Activated naive CD8-positive, alpha-beta T cell treated with anti-CD3 and anti-CD28 coated beads, Interleukin-2, amount 10 ng/mL, durations not matched to agents 7 days and 5 days (primary cell): Measurements from ENCODE around the gene ADGRE3. TPM values are rescaled to one million over a fixed set of nuclear protein-coding genes. Genes with fewer than 3 reads are reported as not detected.
A peak's percentile ranks its signal among the peaks of the same experiment; 100 is the strongest.
"Not testable (repeated sequence)": the region's sequence is repeated elsewhere in the genome, so short reads cannot be mapped to it uniquely, and the experiment has no call there.

Source experiments
- ATAC-seq: fragments of 150-1000 bp; cut with Tn5 transposase; one replicate; pipeline ENCODE4 v1.10.0; 2021; ENCODE audit warnings: low read depth, moderate library complexity
- POLR2A ChIA-PET: fragments of 350-600 bp; sonication (Branson Sonifier 250); formaldehyde crosslinking; loops from one replicate; lab custom pipeline; 2021; ENCODE audit warnings: antibody characterized with exemption; lab: Charles Lee
- DNase-seq: peaks from one replicate; pipeline ENCODE4 v3.0.0; 2021
- H3K27ac Mint-ChIP-seq: one replicate; pipeline ENCODE4 v1.8.0; 2022; ENCODE audit warnings: mild to moderate bottlenecking, mixed read lengths
- H3K27me3 Mint-ChIP-seq: one replicate; pipeline ENCODE4 v1.8.0; 2022; ENCODE audit warnings: mild to moderate bottlenecking, moderate library complexity, mixed read lengths
- H3K36me3 Mint-ChIP-seq: one replicate; pipeline ENCODE4 v1.8.0; 2021; ENCODE audit warnings: mild to moderate bottlenecking, mixed read lengths
- H3K4me1 Mint-ChIP-seq: one replicate; pipeline ENCODE4 v1.8.0; 2021; ENCODE audit warnings: mixed read lengths
- H3K4me3 Mint-ChIP-seq: one replicate; pipeline ENCODE4 v1.8.0; 2022; ENCODE audit warnings: mild to moderate bottlenecking, moderate library complexity, mixed read lengths
- H3K9me3 Mint-ChIP-seq: one replicate; pipeline ENCODE4 v1.8.0; 2021; ENCODE audit warnings: mixed read lengths
- total RNA-seq, 2 experiments: library from RNA; stranded (reverse); gene quantifications; one replicate each; pipeline ENCODE4 v1.2.3, GENCODE V29; 2021

The ADGRE3 gene
- total RNA-seq, 2 experiments from 2014 or later: not detected

DNA sequence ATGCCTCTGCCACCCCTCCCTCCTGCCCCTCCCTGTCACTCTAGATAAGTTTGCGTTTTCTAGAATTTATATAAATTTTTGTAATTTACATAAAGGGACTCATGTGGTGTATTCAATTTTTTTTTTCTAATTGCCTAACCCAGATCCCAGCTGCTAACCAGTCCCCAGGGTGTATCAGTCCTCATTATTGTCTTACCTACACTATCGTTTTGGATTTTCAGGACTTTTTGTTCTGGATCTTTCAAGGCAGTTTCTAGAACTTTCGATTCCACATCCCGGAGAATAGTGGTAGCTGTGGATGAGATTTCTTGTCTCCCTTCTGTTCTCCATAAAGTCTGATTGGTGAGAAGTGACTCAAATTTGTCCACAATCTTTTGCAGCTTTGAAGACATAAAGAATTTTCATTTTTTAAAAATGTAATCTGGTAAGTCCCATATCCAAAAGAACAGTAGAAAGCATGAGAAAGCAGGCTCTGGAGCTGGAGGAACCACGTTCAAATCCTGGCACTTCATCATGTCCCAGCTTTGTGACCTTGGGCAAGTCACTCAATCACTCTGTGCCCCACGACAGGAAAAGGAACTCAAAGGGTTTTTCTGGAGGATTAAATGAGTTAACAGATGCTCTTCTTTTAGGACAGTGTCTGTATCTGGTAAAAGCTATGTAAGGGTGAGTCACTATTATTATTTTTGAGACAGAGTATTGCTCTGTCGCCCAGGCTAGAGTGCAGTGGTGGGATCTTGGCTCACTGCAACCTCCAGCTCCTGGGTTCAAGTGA, 19.7 kb downstream of the ADGRE3 start:
- H3K36me3 Mint-ChIP-seq: no peaks in the 10 kb centered on the region
- no peak overlapping the region for H3K4me3 Mint-ChIP-seq

DNA sequence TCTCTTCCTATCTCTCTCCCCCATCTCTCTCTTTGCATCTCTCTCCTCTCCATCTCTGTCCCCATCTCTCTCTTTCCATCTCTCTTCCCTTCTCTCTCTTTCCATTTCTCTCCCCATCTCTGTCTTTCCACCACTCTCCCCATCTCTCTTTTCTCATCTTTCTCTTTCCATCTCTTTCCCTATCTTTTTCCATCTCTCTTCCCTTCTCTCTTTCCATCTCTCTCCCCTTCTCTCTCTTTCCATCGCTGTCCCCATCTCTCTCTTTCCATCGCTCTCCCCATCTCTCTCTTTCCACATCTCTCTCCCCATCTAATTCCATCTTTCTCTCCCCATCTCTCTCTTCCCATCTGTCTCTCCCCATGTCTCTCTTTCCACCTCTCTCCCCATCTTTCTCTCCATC, 24.5 kb downstream of the ADGRE3 start:
- ATAC-seq: no peak
- POLR2A ChIA-PET: no interaction called here
- peak overlapping the region; percentile 25 for H3K27ac Mint-ChIP-seq

More for the DNA sequence above, 19.7 kb downstream of the ADGRE3 start:
- ATAC-seq (no peak), DNase-seq (no peak)
- Mint-ChIP-seq H3K9me3 (peaks cover 2% of the 10 kb centered on the region), H3K4me1 (no peaks in the 10 kb centered on the region), H3K27me3 (peaks cover 6% of the 10 kb centered on the region), H3K27ac (no peak overlapping the region)
- POLR2A ChIA-PET: no interaction called here

DNA sequence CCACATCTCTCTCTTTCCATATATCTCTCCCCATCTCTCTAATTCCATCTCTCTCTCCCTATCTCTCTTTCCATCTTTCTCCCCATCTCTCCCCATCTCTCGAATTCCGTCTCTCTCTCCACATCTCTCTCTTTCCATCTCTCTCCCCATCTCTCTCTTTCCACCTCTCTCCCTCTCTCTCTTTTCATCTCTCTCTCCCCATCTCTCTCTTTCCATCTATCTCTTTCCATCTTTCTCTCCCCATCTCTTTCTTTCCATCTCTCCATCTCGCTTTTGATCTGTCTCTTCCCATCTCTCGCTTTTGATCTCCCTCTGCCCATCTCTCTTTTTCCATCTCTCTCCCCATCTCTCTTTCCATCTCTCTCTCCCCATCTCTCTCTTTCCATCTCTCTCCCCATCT, 25.6 kb downstream of the ADGRE3 start:
- DNase-seq (no peak), ATAC-seq (no peak)
- H3K27me3 Mint-ChIP-seq: peaks cover 6% of the 10 kb centered on the region
- POLR2A ChIA-PET: no interaction called here
- no peak overlapping the region for H3K4me3 Mint-ChIP-seq
- peaks cover 3% of the 10 kb centered on the region for H3K9me3 Mint-ChIP-seq
- no peaks in the 10 kb centered on the region for H3K36me3 Mint-ChIP-seq
- no peaks in the 10 kb centered on the region for H3K4me1 Mint-ChIP-seq
- H3K27ac Mint-ChIP-seq: no peak overlapping the region

More for the DNA sequence above, 24.5 kb downstream of the ADGRE3 start:
- Mint-ChIP-seq H3K4me3 (no peak overlapping the region), H3K36me3 (no peaks in the 10 kb centered on the region), H3K9me3 (peaks cover 3% of the 10 kb centered on the region), H3K27me3 (peaks cover 6% of the 10 kb centered on the region), H3K4me1 (no peaks in the 10 kb centered on the region)
- no peak for DNase-seq

DNA sequence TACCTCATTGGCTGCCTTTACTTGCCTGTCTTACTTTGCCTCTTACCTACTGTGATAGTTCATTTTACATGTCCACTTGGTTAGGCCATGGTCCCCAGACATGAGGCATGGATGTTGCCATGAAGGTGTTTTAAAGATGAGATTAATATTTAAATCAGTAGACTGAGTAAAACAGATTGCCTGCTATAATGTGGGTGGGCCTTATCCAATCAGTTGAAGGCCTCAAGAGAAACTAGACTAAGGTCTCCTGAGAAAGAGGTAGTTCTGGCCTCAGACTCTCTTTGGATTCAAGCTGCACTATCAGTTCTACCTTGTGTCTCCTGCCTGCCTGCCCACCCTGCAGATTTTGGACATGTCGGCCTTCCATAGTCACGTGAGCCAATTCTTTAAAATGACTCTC, 26.1 kb downstream of the ADGRE3 start:
- DNase-seq (no peak), ATAC-seq (no peak)
- H3K27ac Mint-ChIP-seq: no peak overlapping the region
- H3K27me3 Mint-ChIP-seq: peaks cover 6% of the 10 kb centered on the region
- H3K36me3 Mint-ChIP-seq: no peaks in the 10 kb centered on the region
- POLR2A ChIA-PET: no interaction called here
- H3K4me1 Mint-ChIP-seq: no peaks in the 10 kb centered on the region
- H3K4me3 Mint-ChIP-seq: no peak overlapping the region
- H3K9me3 Mint-ChIP-seq: peaks cover 3% of the 10 kb centered on the region

DNA sequence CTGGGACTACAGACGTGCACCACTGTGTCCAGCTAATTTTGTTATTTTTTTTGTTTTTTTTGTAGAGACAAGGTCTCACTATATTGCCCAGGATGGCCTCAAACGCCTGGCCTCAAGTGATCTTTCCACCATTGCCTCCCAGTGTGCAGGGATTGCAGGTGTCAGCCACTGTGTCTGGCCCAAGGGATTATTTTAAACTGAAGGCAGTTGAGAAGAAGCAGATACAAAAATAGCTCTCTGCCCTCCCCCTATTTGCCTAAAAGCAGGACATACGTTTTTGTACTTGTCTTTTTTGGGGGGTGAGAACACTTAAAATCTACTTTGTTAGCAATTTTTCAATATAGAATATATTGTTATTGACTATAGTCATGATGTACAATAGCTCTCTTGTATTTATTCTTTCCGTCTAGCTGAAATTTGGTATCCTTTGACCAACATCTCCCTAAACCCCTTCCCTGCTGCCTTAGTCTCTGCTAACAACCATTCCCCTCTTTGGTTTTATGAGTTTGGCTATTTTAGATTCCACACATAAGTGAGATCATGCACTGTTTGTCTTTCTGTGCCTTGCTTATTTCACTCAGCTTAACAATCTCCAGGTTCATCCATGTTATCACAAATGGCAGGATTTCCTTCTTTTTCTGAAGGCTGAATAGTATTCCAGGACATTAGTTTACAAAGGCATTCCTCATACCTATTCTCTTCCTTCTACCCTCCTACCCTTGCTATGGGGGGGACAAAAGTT, 34.9 kb downstream of the ADGRE3 start:
- Mint-ChIP-seq H3K4me3 (no peak overlapping the region), H3K36me3 (no peaks in the 10 kb centered on the region), H3K27ac (no peak overlapping the region), H3K4me1 (no peaks in the 10 kb centered on the region), H3K9me3 (peaks cover 11% of the 10 kb centered on the region), H3K27me3 (no peaks in the 10 kb centered on the region)
- POLR2A ChIA-PET: no interaction called here
- no peak for ATAC-seq
- DNase-seq: no peak

DNA sequence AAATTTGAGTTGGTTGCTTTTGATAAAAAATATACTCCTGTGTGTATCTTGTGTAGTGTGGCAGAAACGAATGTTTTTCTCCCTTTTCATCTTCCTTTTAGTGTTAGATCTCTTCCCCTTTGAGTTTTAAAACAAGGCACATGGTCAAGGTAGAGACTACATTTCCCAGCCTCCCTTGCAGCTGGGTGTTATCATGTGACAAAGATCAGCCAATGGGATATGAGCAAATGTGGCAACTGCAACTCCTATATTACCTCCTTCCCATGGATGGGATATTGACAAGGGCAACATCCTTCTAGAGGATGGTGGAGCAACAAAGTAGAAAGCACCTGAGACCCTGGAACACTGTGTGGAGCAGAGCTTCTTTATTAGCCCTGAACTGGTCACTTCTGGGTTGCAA, 42.4 kb downstream of the ADGRE3 start:
- no peak for ATAC-seq
- H3K9me3 Mint-ChIP-seq: peaks cover 12% of the 10 kb centered on the region
- DNase-seq: no peak
- H3K4me3 Mint-ChIP-seq: no peak overlapping the region
- POLR2A ChIA-PET: no interaction called here
- H3K27ac Mint-ChIP-seq: no peak overlapping the region
- H3K27me3 Mint-ChIP-seq: no peaks in the 10 kb centered on the region
- no peaks in the 10 kb centered on the region for H3K4me1 Mint-ChIP-seq
- H3K36me3 Mint-ChIP-seq: no peaks in the 10 kb centered on the region

DNA sequence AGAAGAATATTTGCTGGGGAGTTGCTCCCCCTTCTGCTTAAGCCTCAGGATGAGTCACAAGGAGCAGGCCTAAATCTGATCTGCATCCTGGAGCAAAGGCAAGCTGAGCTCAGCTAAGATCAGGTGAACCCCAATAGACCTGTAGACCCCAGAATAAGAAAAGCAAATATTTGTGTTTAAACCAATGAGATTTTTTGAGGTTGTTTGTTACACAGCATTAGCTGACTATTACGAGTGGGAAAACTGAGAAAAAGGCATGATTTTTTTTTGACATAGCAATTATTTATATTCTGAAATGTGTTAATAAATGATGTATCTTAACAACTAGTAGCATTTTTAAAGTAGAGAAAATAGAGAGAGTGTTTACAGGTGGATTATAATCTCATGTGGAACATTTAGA, 45.1 kb downstream of the ADGRE3 start:
- Mint-ChIP-seq H3K4me3 (no peak overlapping the region), H3K36me3 (no peaks in the 10 kb centered on the region), H3K9me3 (peaks cover 12% of the 10 kb centered on the region), H3K4me1 (no peaks in the 10 kb centered on the region), H3K27me3 (peaks cover 4% of the 10 kb centered on the region), H3K27ac (no peak overlapping the region)
- ATAC-seq (no peak), DNase-seq (no peak)
- POLR2A ChIA-PET: no interaction called here

DNA sequence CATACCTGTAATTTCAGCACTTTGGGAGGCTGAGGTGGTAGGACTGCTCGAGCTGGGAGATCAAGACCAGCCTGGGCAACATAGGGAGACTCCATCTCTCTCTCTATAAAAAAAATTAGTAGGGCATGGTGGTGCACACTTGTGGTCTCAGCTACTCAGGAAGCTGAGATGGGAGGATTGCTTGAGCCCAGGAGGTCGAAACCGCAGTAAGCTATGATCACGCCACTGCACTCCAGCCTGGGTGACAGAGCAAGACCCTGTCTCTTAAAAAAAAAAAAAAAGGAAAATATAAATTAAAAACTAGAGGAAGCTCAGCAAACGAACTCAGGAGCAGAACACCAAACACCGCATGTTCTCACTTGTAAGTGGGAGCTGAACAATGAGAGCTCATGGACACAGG, 50.2 kb downstream of the ADGRE3 start:
- H3K4me1 Mint-ChIP-seq, DNase-seq, H3K27me3 Mint-ChIP-seq, H3K36me3 Mint-ChIP-seq, H3K4me3 Mint-ChIP-seq, H3K27ac Mint-ChIP-seq, POLR2A ChIA-PET, ATAC-seq: not testable (repeated sequence)
- H3K9me3 Mint-ChIP-seq: peaks cover 11% of the 10 kb centered on the region

DNA sequence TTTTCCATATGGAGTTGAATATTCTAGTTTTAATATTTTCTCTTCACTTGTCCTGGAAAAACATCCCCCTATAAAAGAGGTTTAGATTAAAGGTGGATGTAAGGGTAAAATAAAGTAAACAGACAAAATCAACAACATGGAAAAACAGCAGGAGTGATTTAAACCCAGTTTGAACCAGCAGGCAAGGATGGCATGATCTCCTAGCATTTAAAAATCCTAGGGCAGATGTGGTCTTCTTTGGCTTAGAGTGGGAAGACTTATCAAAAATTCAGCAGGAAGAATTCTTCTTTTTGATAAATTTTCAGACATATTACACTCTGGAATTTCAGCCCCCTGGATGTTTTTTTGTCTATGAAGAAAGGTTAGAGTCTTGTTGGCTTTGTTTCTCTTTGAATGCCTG, 55.2 kb downstream of the ADGRE3 start:
- Mint-ChIP-seq H3K27ac (no peak overlapping the region), H3K27me3 (no peaks in the 10 kb centered on the region), H3K36me3 (no peaks in the 10 kb centered on the region), H3K9me3 (peaks cover 9% of the 10 kb centered on the region), H3K4me3 (no peak overlapping the region), H3K4me1 (no peaks in the 10 kb centered on the region)
- no peak for DNase-seq
- POLR2A ChIA-PET: no interaction called here
- ATAC-seq: no peak

DNA sequence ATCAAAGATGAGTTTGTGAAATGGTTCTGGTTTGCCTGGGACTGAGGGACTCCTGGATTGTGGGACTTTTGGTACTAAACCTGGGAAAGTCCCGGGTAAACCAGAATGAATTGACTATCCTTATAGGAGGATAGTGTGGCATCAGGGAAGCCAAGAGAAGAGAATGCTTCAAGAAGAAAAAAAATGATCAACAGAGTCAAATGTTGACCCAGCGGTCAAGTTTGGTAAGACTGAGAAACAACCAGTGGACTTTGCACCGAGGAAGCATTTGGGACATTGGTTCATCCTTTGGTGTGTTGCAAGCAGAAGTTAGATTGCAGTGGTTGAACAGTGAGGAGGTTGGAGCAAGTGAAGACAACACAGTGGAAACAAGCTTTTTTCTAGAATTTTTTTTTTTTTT, 58.2 kb downstream of the ADGRE3 start:
- DNase-seq (no peak), ATAC-seq (no peak)
- Mint-ChIP-seq H3K27me3 (no peaks in the 10 kb centered on the region), H3K4me1 (no peaks in the 10 kb centered on the region), H3K27ac (no peak overlapping the region), H3K9me3 (peaks cover 6% of the 10 kb centered on the region), H3K36me3 (no peaks in the 10 kb centered on the region), H3K4me3 (no peak overlapping the region)
- POLR2A ChIA-PET: no interaction called here

DNA sequence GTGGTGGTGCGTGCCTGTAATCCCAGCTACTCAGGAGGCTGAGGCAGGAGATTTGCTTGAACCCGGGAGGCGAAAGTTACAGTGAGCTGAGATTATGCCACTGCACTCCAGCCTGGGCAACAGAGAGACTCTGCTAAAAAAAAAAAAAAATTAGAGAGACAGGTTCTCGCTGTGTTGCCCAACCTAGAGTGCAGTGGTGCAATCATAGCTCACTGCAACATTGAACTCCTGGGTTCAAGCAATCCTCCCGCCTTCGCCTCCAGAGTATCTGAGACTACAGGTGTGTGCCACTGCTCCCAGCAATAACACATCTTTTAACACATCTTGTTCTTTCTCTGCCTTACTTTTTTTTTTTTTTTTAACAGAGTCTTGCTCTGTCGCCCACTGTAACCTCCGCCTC, 59.0 kb downstream of the ADGRE3 start:
- no peak overlapping the region for H3K4me3 Mint-ChIP-seq
- no peaks in the 10 kb centered on the region for H3K4me1 Mint-ChIP-seq
- H3K27ac Mint-ChIP-seq: no peak overlapping the region
- no peaks in the 10 kb centered on the region for H3K27me3 Mint-ChIP-seq
- POLR2A ChIA-PET: no interaction called here
- ATAC-seq: no peak
- H3K36me3 Mint-ChIP-seq: no peaks in the 10 kb centered on the region
- DNase-seq: no peak
- H3K9me3 Mint-ChIP-seq: peaks cover 6% of the 10 kb centered on the region

DNA sequence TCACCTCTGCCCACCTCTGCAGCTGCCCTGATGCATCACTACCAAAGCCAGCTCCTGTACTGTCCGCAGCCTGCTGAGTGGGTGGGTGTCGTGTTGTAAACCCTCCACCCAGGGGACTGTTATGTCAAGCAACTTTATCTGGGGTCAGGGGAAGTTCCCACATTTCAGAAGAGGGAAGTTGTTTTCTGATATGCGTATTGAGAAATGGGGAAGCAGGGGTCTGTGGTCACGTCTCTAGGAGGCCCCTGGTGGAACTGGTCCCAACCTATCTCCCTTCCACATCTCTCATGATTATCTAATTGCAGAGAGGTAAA, 60.6 kb downstream of the ADGRE3 start:
- Mint-ChIP-seq H3K27ac (no peak overlapping the region), H3K9me3 (no peaks in the 10 kb centered on the region), H3K27me3 (no peaks in the 10 kb centered on the region), H3K4me3 (no peak overlapping the region), H3K4me1 (no peaks in the 10 kb centered on the region), H3K36me3 (no peaks in the 10 kb centered on the region)
- DNase-seq: no peak
- POLR2A ChIA-PET: no interaction called here
- ATAC-seq: no peak

DNA sequence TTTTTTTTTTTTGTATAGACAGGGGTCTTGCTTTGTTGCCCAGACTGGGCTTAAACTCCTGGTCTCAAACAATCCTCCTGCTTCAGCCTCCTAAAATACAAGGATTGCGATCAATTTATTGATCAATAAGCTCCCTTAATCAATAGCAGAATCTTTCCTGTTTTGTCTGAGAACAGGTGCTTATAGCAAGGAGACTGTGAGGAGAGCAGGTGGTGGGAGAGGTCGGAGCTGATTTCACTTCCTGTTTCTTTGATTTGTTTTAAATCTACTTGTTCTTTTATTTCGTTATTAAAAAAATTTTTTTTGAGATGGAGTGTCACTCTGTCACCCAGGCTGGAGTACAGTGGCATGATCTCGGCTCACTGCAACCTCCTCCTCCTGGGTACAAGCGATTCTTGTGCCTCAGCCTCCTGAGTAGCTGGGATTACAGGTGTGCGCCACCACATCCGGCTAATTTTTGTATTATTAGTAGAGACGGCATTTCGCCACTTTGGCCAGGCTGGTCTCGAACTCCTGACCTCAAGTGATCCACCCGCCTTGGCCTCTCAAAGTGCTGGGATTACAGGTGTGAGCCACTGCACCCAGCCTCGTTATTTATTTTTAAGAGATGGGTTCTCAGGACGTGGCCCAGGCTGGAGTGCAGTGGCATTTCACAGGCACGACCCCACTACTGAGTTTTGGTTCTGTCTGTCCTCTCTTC, 61.1 kb downstream of the ADGRE3 start:
- H3K4me3 Mint-ChIP-seq, H3K27me3 Mint-ChIP-seq, H3K36me3 Mint-ChIP-seq, H3K9me3 Mint-ChIP-seq, ATAC-seq, H3K4me1 Mint-ChIP-seq, DNase-seq, POLR2A ChIA-PET, H3K27ac Mint-ChIP-seq: not testable (repeated sequence)

DNA sequence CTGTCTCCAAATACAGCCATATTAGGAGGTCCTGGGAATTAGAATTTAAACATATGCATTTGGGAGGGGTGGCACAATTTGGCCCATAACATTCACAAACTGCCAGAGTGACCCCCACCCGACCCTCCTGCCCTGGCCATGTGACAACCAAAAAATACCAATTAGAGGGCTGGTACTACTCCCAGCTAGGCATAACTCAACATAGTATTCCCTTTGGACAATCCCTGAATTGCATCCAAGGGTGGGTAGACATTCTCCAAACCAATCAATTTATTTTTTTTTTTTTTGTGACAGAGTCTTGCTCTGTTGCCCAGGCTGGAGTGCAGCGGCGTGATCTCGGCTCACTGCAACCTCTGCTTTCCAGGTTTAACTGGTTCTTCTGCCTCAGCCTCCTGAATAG, 62.0 kb downstream of the ADGRE3 start:
- ATAC-seq (no peak), DNase-seq (no peak)
- POLR2A ChIA-PET: no interaction called here
- no peaks in the 10 kb centered on the region for H3K36me3 Mint-ChIP-seq
- no peaks in the 10 kb centered on the region for H3K4me1 Mint-ChIP-seq
- H3K27me3 Mint-ChIP-seq: no peaks in the 10 kb centered on the region
- H3K9me3 Mint-ChIP-seq: no peaks in the 10 kb centered on the region
- H3K4me3 Mint-ChIP-seq: no peak overlapping the region
- H3K27ac Mint-ChIP-seq: no peak overlapping the region
